Measurements from ENCODE around the gene SPAG16. TPM values are rescaled to one million over a fixed set of nuclear protein-coding genes. Genes with fewer than 3 reads are reported as not detected.

SPAG16 gene
- total RNA-seq, 4 donors from 2014 or later, result 25.6 to 37.5 (median 26.3) TPM

GRCh38 chr2:214064471-214064870 is 780.2 kb downstream of the SPAG16 start:
- TF ChIP-seq CTCF (IDR thresholded peaks at IDR 0.05), result no peak
- no peak for TF ChIP-seq POLR2A (IDR thresholded peaks at IDR 0.05)
- no peak overlapping the region for H3K4me3 ChIP-seq (ENCODE audit: low read depth, poor library complexity, severe bottlenecking)
- intact Hi-C loops (cut with DNase I; ENCODE audit: low total_unique reads), result no loop called here
- no peak for DNase-seq (ENCODE audit: low spot score in 2 of 2)
- WGBS, 2 donors, result 88 to 92% methylated on average over 2 of the region's 2 CpGs

- TF ChIP-seq POLR2A (IDR thresholded peaks at IDR 0.05), result no peak
- TF ChIP-seq CTCF (IDR thresholded peaks at IDR 0.05), result no peak
- H3K4me3 ChIP-seq (ENCODE audit: low read depth, poor library complexity, severe bottlenecking), result no peak overlapping the region
- WGBS, 2 donors, result 75 to 80% methylated on average over 2 of the region's 2 CpGs
- DNase-seq (ENCODE audit: low spot score in 2 of 2), result no peak
- intact Hi-C loops (cut with DNase I; ENCODE audit: low total_unique reads), result no loop called here
Observed at GRCh38 chr2:214066862-214067261, 782.6 kb downstream of the SPAG16 start.

DNA sequence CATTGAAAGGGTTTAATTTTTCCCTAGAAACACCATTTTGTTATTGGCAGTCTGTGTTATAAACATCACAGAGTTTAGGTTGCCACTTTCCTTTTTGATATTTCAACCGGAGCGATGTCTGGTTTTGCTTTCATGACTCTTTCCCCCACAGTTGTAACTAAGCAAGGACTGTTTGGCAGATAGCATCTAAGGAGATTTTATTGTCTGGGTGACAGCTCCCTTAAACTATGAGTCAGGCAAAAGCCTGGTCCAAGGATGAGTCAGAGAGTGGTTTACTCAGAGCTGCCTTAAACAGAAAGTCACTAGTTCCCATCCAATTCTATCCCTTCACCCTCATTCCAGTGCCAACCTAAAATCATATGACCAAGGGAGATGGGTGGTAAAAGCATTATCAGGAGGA is 785.0 kb downstream of the SPAG16 start:
- DNase-seq (ENCODE audit: low spot score in 2 of 2), result peak in 1 of 2 donors; percentile 22
- TF ChIP-seq POLR2A (IDR thresholded peaks at IDR 0.05), result no peak
- TF ChIP-seq CTCF (IDR thresholded peaks at IDR 0.05), result no peak
- intact Hi-C loops (cut with DNase I; ENCODE audit: low total_unique reads), result no loop called here
- no peak overlapping the region for H3K4me3 ChIP-seq (ENCODE audit: low read depth, poor library complexity, severe bottlenecking)
- 8 to 15% methylated on average over 2 of the region's 2 CpGs for whole genome bisulfite sequencing, 2 donors

DNA sequence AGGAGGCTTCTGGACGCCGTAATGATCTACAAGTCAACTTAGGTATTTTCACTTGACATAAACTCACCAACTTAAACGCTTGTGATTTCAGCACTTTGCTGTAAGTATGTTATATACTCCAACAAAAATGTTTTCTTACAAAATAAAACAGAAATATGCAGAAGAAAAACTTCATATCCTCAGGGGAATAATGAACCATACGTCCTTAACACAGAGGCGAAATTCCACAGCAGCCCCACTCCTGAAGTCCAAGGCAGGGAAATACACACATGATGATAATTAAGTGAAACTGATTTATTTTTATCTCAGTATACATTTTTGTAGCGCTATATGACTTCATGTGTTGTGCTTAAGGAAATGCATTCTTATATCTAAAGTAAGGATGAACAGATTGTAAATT is 791.2 kb downstream of the SPAG16 start:
- TF ChIP-seq CTCF (IDR thresholded peaks at IDR 0.05) (no peak), POLR2A (IDR thresholded peaks at IDR 0.05) (no peak)
- WGBS, 2 donors, result 69 to 73% methylated on average over 6 of the region's 6 CpGs
- H3K4me3 ChIP-seq (ENCODE audit: low read depth, poor library complexity, severe bottlenecking), result no peak overlapping the region
- intact Hi-C loops (cut with DNase I; ENCODE audit: low total_unique reads), result no loop called here
- no peak for DNase-seq (ENCODE audit: low spot score in 2 of 2)

DNA sequence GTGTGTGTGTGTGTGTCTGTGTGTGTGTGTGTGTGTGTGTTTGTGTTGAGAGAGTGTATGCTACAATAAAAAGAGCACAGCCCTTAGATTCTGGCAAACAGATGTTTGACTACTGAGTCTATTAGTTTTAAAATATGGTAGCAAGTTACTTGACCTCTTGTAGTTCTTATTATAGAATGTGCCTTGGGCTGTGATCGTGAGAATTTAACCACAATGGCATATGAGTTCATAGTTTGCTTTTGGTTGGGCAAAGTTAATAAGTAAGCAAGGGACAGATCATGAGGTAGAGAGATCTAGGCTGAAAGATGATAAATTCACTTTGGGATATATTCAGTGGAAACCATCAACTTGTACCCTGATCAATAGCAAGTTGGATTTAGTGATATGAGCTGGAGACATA is 792.3 kb downstream of the SPAG16 start:
- 44 to 61% methylated on average over 1 of the region's 1 CpG for WGBS, 2 donors
- DNase-seq (ENCODE audit: low spot score in 2 of 2), result no peak
- intact Hi-C loops (cut with DNase I; ENCODE audit: low total_unique reads), result no loop called here

More for the DNA sequence above, 792.3 kb downstream of the SPAG16 start:
- H3K4me3 ChIP-seq (ENCODE audit: low read depth, poor library complexity, severe bottlenecking), result no peak overlapping the region
- TF ChIP-seq POLR2A (IDR thresholded peaks at IDR 0.05), result no peak
- no peak for TF ChIP-seq CTCF (IDR thresholded peaks at IDR 0.05)
